H9 (cell line): Measurements from ENCODE around the gene TIMM10. TPM values are rescaled to one million over a fixed set of nuclear protein-coding genes. Genes with fewer than 3 reads are reported as not detected.

ENCODE experiments used
- DNase-seq: peaks from one replicate; pipeline ENCODE4 v3.0.0-alpha.2; 2017
- H2AFZ ChIP-seq: one replicate; pipeline ENCODE4 v1.6.1; 2013; ENCODE audit warnings: mild to moderate bottlenecking, low read length, control low read depth, moderate library complexity
- H2AK5ac ChIP-seq: 2 replicates; pipeline ENCODE4 v1.6.1; 2013; ENCODE audit warnings: low read length, control low read depth, mixed read lengths; ENCODE audit not compliant: insufficient read length
- H2BK120ac ChIP-seq: one replicate; pipeline ENCODE4 v1.6.1; 2013; ENCODE audit warnings: low read depth, mild to moderate bottlenecking, low read length, control low read depth, inconsistent platforms; ENCODE audit not compliant: poor library complexity, severe bottlenecking
- H2BK12ac ChIP-seq: 2 replicates; pipeline ENCODE4 v1.6.1; 2013; ENCODE audit warnings: low read length, control low read depth, mixed read lengths, low read depth; ENCODE audit not compliant: insufficient read length
- H2BK15ac ChIP-seq: 2 replicates; pipeline ENCODE4 v1.6.1; 2013; ENCODE audit warnings: low read depth, low read length, control low read depth
- H2BK20ac ChIP-seq: one replicate; pipeline ENCODE4 v1.6.1; 2013; ENCODE audit warnings: low read depth, mild to moderate bottlenecking, low read length, control low read depth, inconsistent platforms; ENCODE audit not compliant: poor library complexity, severe bottlenecking
- H2BK5ac ChIP-seq: 2 replicates; pipeline ENCODE4 v1.6.1; 2013; ENCODE audit warnings: low read length, control low read depth, mixed read lengths; ENCODE audit not compliant: insufficient read length
- H3K14ac ChIP-seq: 2 replicates; pipeline ENCODE4 v1.6.1; 2013; ENCODE audit warnings: low read length, control low read depth; ENCODE audit not compliant: insufficient read depth
- H3K18ac ChIP-seq: 2 replicates; pipeline ENCODE4 v1.6.1; 2013; ENCODE audit warnings: low read depth, mild to moderate bottlenecking, mixed read lengths, low read length, control low read depth; ENCODE audit not compliant: insufficient read length
- H3K23ac ChIP-seq: 2 replicates; pipeline ENCODE4 v1.6.1; 2013; ENCODE audit warnings: low read length, control low read depth, mixed read lengths, low read depth; ENCODE audit not compliant: insufficient read length
- H3K23me2 ChIP-seq: 2 replicates; pipeline ENCODE4 v1.6.1; 2013; ENCODE audit warnings: low read depth, mild to moderate bottlenecking, mixed read lengths, low read length, control low read depth; ENCODE audit not compliant: insufficient read length, poor library complexity, severe bottlenecking
- H3K27ac ChIP-seq: 2 replicates; pipeline ENCODE4 v1.5.1; 2013; ENCODE audit warnings: low read length, control low read depth, mixed read lengths, low read depth; ENCODE audit not compliant: insufficient read length
- H3K27me3 ChIP-seq: 2 replicates; pipeline ENCODE4 v1.6.1; 2013; ENCODE audit warnings: low read length, control low read depth, inconsistent platforms; ENCODE audit not compliant: insufficient read depth
- H3K4ac ChIP-seq: 2 replicates; pipeline ENCODE4 v1.6.1; 2013; ENCODE audit warnings: low read depth, mild to moderate bottlenecking, control low read depth, inconsistent platforms, low read length, moderate library complexity
- H3K4me1 ChIP-seq: 2 replicates; pipeline ENCODE4 v1.6.1; 2013; ENCODE audit warnings: low read length, control low read depth, inconsistent platforms; ENCODE audit not compliant: insufficient read depth
- H3K4me2 ChIP-seq: 2 replicates; pipeline ENCODE4 v1.6.1; 2013; ENCODE audit warnings: low read length, control low read depth, mixed read lengths; ENCODE audit not compliant: insufficient read length, insufficient read depth
- H3K56ac ChIP-seq: 2 replicates; pipeline ENCODE4 v1.6.1; 2013; ENCODE audit warnings: low read depth, mild to moderate bottlenecking, mixed read lengths, low read length, control low read depth; ENCODE audit not compliant: insufficient read length
- H3K79me1 ChIP-seq: 2 replicates; pipeline ENCODE4 v1.6.1; 2013; ENCODE audit warnings: low read depth, mild to moderate bottlenecking, moderate library complexity, low read length, control low read depth, inconsistent platforms; ENCODE audit not compliant: insufficient read depth, poor library complexity, severe bottlenecking
- H3K79me2 ChIP-seq: 2 replicates; pipeline ENCODE4 v1.6.1; 2013; ENCODE audit warnings: low read length, control low read depth, inconsistent platforms; ENCODE audit not compliant: insufficient read depth
- H3K9ac ChIP-seq: 2 replicates; pipeline ENCODE4 v1.6.1; 2013; ENCODE audit warnings: low read length, control low read depth, mixed read lengths; ENCODE audit not compliant: insufficient read length; ENCODE audit errors: extremely low read depth
- H3K9me3 ChIP-seq: one replicate; pipeline ENCODE4 v1.6.1; 2013; ENCODE audit warnings: low read depth, low read length, inconsistent platforms; ENCODE audit not compliant: control insufficient read depth
- H3T11ph ChIP-seq: one replicate; pipeline ENCODE4 v1.6.1; 2013; ENCODE audit warnings: mild to moderate bottlenecking, low read length, control low read depth, inconsistent platforms
- H4K20me1 ChIP-seq: one replicate; pipeline ENCODE4 v1.6.1; 2013; ENCODE audit not compliant: control insufficient read depth, insufficient read length, insufficient read depth
- H4K5ac ChIP-seq: 2 replicates; pipeline ENCODE4 v1.6.1; 2013; ENCODE audit warnings: low read depth, mild to moderate bottlenecking, mixed read lengths, low read length, control low read depth; ENCODE audit not compliant: insufficient read length
- H4K8ac ChIP-seq: replicated peaks from 2 replicates; pipeline ENCODE4 v1.6.1; 2013; ENCODE audit warnings: low read length, control low read depth, mixed read lengths, low read depth; ENCODE audit not compliant: insufficient read length
- H4K91ac ChIP-seq: 2 replicates; pipeline ENCODE4 v1.6.1; 2013; ENCODE audit warnings: low read depth, mild to moderate bottlenecking, moderate library complexity, mixed read lengths, low read length, control low read depth; ENCODE audit not compliant: insufficient read length
- H3K27ac Mint-ChIP-seq, 3 experiments: 2 replicates in 2 of 3; 3 replicates in 1 of 3; pipeline ENCODE4 v1.8.0; 2020 to 2021; ENCODE audit warnings: mixed read lengths in 3 of 3, mild to moderate bottlenecking in 1 of 3, moderate library complexity in 1 of 3
- H3K27me3 Mint-ChIP-seq: 2 replicates; pipeline ENCODE4 v1.8.0; 2021; ENCODE audit warnings: low read depth, mild to moderate bottlenecking, moderate library complexity, mixed read lengths
- H3K36me3 Mint-ChIP-seq, 3 experiments: 2 replicates in 2 of 3; 3 replicates in 1 of 3; pipeline ENCODE4 v1.8.0; 2020 to 2021; ENCODE audit warnings: low read depth in 3 of 3, mixed read lengths in 3 of 3; ENCODE audit not compliant: insufficient read depth in 1 of 3
- H3K4me1 Mint-ChIP-seq, 2 experiments: 2 replicates each; pipeline ENCODE4 v1.8.0; 2020; ENCODE audit warnings: mixed read lengths in 2 of 2
- H3K4me3 Mint-ChIP-seq, 2 experiments: 2 replicates in 1 of 2; 3 replicates in 1 of 2; pipeline ENCODE4 v1.8.0; 2020 to 2021; ENCODE audit warnings: mild to moderate bottlenecking in 2 of 2, mixed read lengths in 2 of 2, moderate library complexity in 1 of 2
- H3K9me3 Mint-ChIP-seq, 2 experiments: 2 replicates in 1 of 2; 3 replicates in 1 of 2; pipeline ENCODE4 v1.8.0; 2020; ENCODE audit warnings: mild to moderate bottlenecking in 2 of 2, mixed read lengths in 2 of 2, moderate library complexity in 1 of 2
- CTCF ChIP-seq: fragments of 200-600 bp; sonication (generic); conservative IDR thresholded peaks from 3 replicates; pipeline ENCODE4 v1.8.0; 2021; ENCODE audit warnings: antibody characterized with exemption, mild to moderate bottlenecking
- WGBS: extraction: QIAGEN DNeasy Blood & Tissue Kit; methylation state at CpG from one replicate; pipeline ENCODE4 v1.1.7; 2013; ENCODE audit warnings: missing lambda C conversion rate, low lambda C conversion rate, mixed read lengths; ENCODE audit not compliant: insufficient read length; ENCODE audit errors: extremely low coverage; 5-methylcytosine and 5-hydroxymethylcytosine counted together
- total RNA-seq: library from RNA; stranded (reverse); gene quantifications from 2 replicates; pipeline ENCODE4 v1.2.1, GENCODE V29; 2021

Gene TIMM10
- total RNA-seq, 1 experiment from 2014 or later = 130 TPM

GRCh38 chr11:57541169-57541568, 10.6 kb upstream of the TIMM10 start:
- no peak overlapping the region for H3K4ac ChIP-seq
- H4K8ac ChIP-seq = no peak overlapping the region
- peaks cover 4% of the 10 kb centered on the region; the same call in 1 of the 2 replicates for H3K4me1 ChIP-seq
- DNase-seq = no peak
- no peaks in the 10 kb centered on the region for H3K79me1 ChIP-seq
- H3K79me2 ChIP-seq = no peaks in the 10 kb centered on the region
- no peak overlapping the region for H3K9ac ChIP-seq
- no peaks in the 10 kb centered on the region for H3K23me2 ChIP-seq
- no peak overlapping the region for H3K23ac ChIP-seq
- peaks cover 0 to 3% (median 0%) of the 10 kb centered on the region in 3 experiments; a peak in 1 of 7 replicates for H3K36me3 Mint-ChIP-seq
- H3K4me2 ChIP-seq = no peak overlapping the region
- no peak overlapping the region for H3K27ac ChIP-seq
- no peaks in the 10 kb centered on the region for H4K20me1 ChIP-seq
- no peak overlapping the region for H3T11ph ChIP-seq
- H3K4me1 Mint-ChIP-seq = peaks cover 29 to 50% of the 10 kb centered on the region in 2 experiments
- H3K27me3 ChIP-seq = no peaks in the 10 kb centered on the region
- no CpG with 5 or more reads among the region's 5 CpGs for WGBS
- H3K9me3 ChIP-seq = no peaks in the 10 kb centered on the region
- no peak overlapping the region for H4K91ac ChIP-seq
- H2BK12ac ChIP-seq = no peak overlapping the region
- no peak overlapping the region for H2BK20ac ChIP-seq
- H2BK15ac ChIP-seq = no peak overlapping the region
- TF ChIP-seq CTCF = no peak
- H3K18ac ChIP-seq = no peak overlapping the region
- no peak overlapping the region for H2BK120ac ChIP-seq
- no peak overlapping the region for H3K56ac ChIP-seq
- H2AK5ac ChIP-seq = no peak overlapping the region
- no peak overlapping the region for H4K5ac ChIP-seq
- H2BK5ac ChIP-seq = no peak overlapping the region
- H3K14ac ChIP-seq = no peak overlapping the region
- no peaks in the 10 kb centered on the region for H3K9me3 Mint-ChIP-seq
- H3K27ac Mint-ChIP-seq = no peak overlapping the region
- peaks cover 41% of the 10 kb centered on the region for H3K27me3 Mint-ChIP-seq
- H2AFZ ChIP-seq = no peak overlapping the region
- H3K4me3 Mint-ChIP-seq = no peak overlapping the region
